SHP77 (cell line): ENCODE results near the gene WFDC2.

ENCODE experiments used
- DNase-seq, 2 experiments: peaks; one replicate each; lab custom pipeline; 2025; lab: John Stamatoyannopoulos, UW

Gene WFDC2, protein sequence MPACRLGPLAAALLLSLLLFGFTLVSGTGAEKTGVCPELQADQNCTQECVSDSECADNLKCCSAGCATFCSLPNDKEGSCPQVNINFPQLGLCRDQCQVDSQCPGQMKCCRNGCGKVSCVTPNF

DNA sequence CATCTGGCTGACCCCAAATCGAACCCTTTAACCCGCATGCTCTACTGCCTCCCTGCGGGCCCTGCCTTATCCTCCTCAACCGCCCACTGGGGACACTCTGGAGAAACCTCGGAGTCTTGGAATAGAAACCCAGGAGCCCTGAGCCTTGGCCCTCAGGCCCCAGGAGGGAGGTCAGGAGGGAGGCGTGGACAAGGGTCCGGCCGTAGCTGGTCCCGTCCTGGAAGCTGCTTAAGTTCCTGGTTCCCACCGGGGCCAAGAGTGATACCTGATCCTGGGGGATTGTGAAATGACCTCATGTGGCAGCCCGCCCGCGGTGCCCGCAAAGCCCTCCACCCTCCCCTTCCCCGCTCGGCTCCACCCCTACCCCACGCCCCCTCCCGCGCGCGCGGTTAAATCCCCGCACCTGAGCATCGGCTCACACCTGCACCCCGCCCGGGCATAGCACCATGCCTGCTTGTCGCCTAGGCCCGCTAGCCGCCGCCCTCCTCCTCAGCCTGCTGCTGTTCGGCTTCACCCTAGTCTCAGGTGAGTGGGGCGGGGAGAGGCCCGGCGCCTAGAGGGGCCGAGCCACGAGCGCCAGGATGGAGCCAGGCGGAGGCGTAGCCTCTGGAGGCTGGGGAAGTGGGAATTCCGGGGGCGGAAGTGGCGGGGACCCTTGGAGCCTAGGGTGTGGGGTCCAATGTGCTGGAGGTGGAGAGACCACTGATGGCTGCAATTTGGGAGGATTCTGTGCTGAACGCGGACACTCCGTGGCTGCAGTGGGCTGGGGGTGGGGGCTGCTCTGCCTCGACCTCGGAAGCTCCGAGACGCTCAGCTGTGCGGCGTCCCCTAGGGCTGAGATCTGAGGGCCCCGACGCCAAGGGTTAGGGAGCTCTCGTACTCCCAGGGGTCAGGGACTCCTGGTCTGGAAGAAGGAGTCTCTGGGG lies at the start of gene WFDC2:
WFDC2 (plus strand) TSS at position 418 of the 926 bp plus-strand sequence; CDS start at position 447, 29 bp downstream.
- DNase-seq: no peak

DNA sequence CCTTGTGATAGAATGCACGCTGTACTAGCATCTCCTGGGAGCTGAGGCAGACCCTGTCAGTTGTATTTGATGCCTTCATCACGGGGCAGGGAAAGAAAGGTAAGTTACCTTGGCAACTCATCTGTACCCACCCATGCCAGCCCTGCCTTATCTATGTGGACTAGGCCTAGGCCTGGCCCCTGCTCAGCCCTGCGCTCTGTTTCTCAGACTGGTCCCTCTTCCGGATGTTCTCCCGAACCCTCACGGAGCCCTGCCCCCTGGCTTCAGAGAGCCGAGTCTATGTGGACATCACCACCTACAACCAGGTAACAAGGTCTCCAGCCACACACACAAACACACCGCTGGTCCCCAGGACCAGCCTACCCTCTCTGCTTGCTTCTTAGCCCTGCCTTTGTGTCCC lies 49.4 kb upstream of the WFDC2 start:
- DNase-seq: no peak

DNA sequence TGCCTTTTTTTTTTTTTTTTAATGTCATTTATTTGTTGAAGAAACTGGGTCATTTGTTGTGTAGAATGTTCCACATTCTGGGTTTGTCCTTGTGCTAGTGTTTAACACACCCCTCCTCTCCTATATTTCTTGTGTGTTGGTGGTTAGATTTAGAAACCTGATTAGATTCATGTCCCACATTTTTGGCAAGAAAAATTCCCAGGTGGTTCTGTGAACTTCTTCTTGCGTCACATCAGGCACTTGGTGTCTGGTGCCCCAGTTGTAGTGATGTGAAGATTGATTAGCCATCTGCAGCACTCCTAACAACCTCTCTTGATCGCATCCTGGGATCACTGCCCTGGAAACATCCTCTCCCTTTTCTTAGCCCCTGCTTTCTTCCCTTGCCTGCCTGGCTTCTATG lies 45.9 kb upstream of the WFDC2 start:
- DNase-seq: no peak

DNA sequence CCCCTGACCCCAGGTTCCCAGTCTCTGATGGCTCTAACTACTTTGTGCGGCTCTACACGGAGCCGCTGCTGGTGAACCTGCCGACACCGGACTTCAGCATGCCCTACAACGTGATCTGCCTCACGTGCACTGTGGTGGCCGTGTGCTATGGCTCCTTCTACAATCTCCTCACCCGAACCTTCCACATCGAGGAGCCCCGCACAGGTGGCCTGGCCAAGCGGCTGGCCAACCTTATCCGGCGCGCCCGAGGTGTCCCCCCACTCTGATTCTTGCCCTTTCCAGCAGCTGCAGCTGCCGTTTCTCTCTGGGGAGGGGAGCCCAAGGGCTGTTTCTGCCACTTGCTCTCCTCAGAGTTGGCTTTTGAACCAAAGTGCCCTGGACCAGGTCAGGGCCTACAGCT lies 44.0 kb upstream of the WFDC2 start:
- no peak for DNase-seq

DNA sequence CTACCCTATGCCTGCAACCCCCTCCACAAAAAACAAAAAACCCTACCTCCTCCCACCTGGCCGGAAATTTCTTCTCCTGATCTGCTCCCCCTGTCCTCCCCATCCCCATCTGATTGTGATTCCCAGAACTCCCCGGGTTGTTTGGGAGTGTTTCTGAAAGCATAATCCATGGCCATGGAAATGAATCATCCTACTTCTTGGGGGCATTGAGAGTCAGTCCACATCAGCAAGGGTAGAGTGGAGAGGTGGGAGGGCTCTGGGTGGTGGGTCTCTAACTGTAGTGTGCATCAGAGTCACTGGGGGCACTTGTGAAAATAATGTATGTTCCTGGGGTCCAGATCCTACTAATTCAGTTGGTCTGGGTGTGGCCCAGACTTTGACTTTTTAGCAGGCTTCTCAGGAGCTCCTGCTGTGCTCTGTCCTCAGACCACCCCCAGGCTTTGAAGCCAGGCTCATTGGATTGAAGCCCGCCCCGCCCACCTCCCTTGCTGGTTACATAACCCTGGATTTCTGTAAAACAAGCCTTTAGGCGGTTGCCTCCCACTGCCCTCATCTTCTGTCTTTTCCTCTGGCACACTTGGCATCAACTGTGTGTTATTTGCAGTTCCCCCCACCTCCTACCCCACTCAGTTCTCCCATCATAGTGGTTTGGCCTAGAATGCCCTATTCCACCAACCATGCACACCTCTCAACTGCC lies 43.1 kb upstream of the WFDC2 start:
- no peak for DNase-seq

DNA sequence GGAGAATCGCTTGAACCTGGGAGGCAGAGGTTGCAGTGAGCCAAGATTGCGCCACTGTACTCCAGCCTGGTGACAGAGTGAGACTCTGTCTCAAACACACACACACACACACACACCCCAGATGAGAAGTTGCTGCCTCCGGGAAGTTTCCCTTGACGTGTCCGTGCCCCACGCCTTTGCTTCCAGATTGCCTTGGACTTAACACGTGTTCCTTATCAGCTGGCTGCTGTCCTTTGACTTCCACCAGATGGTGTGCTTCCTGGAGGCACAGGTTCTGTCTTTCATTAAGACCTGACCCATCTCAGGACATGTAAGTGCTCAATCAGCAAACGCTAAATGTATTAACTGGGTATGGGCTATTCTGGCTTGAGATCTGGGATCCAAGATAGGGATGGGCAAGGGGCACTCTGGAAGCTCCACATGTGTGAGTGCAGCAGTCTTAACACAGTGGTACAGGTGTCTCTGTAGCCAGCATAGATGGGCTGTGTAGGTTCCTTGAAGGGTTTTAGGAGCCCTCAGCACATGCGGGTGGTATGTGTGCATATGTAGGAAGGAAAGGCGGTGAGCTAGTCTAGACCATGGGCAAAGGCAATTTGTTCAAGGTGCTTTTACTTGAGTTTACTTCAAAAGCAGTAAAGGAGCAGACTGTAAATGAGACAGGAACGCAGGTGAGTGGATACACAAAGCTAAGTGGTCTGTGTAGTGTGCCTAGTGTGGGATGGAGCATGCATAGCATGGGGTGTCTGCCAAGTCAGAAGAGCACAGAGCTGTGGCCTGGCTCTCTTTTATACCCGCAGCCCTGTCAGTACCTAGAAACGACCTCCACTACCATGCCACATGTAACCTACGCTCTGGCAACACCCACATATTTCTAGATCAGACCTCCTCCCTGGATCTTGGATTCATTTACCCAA lies 42.1 kb upstream of the WFDC2 start:
- DNase-seq: no peak

DNA sequence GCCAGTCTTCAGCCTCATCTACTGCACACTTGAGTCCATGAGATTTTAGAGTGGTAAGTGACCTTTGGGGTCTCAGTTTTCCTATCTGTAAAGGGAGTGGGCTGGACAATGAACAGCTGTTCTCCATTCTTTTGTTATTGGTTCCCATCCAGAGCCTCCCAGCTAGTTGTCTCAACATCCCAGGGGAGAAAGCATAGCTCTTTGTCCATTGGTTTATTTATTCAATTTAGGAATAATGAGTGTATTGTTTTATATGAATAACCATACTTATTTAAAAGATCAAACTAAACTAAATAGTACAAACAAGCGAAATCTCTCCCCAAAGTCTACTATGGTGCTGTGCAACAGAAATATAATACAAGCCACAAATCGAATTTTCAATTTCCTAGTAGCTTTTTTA lies 39.9 kb upstream of the WFDC2 start:
- DNase-seq: no peak

DNA sequence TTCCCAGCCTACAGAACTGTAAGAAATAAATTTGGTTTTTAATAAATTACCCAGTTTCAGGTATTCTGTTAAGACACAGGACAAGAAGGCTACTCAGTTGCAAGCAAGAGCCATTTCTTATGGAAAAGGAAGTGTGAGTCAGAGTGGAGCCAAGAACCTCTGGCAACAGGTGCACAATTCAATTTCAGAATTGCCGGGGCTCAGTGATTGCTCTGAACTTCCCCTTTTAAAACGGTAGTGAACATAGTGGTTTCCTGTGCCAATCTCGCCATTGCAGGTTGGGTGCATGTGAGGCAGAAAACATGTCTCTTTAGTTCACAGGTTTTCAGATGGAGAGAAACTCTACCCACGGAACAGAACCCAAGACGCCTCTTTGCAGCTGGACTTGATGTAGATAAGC lies 37.3 kb upstream of the WFDC2 start:
- DNase-seq: no peak

DNA sequence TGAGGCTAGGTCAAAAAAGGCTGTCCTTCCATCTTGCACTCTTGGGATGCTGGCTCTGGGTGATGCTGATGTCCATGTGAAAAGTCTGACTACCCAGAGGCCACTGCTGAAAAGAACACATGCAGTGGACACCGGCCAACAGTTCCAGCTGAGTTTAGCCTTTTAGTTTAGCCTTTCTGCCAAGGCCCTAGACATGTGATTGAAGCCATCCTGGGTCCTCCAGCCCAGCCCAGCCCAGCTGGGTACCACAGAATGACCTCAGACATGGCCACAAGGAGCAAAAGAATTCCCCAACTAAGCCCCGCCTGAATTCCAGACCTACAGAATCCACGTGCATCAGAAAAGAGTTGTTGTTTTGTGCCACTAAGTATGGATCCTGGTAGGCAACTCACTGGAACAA lies 36.2 kb upstream of the WFDC2 start:
- DNase-seq: no peak

DNA sequence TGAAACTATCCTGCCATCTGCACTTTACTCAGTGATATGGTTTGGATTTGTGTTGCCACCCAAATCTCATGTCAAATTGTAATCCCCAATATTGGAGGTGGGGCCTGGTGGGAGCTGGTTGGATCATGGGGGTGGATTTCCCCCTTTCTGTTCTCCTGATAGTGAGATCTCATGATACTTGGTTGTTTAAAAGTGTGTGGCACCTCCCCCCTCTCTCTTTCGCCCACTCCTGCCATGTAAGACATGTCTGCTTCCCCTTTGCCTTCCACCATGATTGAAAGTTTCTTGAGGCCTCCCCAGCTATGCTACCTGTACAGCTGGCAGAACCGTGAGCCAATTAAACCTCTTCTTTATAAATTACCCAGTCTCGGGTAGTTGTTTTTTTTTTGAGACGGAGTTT lies 35.6 kb upstream of the WFDC2 start:
- DNase-seq: no peak

DNA sequence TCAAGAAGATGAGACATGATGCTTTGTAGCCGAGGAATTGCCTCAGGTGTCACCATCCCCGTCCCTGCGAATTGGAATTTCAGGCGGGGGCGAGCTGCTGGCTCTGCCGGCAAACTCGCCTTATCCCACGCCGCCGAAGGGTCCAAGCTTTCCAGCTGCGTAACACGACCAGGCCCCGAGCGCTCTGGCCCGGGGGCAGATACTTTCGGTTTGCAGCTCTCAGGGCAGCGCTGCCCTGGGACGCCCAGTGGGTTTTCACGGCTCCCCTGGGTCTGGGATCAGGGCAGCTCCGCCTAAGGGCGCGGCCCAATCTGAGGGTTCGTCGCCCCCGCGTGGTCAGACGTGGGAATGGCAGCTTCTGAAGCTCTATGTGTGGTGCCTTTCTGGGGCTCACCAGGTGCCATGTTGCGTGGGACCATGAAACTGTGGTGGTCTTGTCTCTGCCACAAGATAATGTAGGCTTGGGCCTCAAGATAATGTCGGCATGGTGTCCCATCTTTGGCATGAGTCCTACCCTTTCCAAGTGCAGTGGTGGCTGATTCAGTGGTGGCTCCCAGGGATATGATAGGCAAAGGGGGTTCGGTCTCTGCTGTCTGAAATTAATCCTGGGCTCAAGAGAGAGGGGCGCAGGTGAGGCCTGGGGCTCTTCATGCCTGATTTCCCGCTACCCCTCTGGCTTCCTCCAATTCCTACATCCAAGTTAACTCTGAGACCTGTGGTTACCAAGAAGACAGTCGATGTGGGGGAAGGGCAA lies 32.6 kb upstream of the WFDC2 start:
- peak; percentile 76 to 78 for DNase-seq

DNA sequence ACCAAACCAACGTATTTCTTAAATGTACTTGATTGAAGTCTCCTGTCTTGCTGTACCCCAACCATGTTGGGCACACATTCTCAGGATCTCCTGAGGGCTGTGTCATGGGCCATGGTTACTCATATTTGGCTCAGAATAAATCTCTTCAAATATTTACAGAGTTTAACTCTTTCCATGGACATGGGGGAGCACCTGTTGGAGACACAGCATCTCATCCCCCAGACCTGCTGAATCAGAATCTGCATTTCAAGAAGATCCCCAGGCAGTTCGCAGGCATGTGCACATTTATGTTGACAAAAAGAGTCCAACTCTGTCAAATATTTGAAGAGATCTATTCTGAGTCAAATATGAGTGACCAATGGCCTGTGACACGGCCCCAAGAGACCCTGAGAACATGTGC lies 29.1 kb upstream of the WFDC2 start:
- DNase-seq: no peak

DNA sequence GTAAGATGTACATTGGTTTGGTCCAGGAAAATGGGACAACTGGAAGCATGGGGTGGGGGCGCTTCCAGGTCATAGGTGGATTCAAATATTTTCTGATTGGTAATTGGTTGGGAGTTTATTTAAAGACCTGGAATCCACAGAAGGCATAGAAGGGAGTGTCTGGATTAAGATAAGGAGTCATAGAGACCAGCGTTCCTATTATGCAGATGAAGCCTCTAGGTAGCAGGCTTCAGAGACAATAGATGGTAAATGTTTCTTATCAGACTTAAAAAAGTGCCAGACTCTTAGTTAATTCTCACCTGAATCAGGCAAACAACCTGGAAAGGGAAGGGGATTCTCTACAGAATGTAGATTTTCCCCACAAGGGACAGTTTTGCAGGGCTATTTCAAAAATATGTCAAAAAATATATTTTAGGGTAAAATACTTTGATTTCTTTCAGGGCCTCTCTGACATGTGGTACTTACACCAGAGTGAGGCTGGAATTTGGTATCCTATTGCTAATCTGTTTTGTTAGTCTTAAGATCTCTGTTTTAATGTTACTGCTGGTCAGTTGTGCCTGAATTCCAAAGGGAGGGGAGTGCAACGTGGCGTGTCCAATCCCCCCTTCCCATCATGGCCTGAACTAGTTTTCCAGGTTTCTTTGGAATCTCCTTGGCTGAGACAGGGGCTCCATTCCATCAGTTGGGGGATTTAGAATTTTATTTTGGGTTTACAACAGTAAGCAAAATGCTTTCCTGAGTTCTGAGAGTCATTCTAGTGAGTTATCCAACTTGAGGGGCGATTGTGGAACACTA lies 28.5 kb upstream of the WFDC2 start:
- no peak for DNase-seq

DNA sequence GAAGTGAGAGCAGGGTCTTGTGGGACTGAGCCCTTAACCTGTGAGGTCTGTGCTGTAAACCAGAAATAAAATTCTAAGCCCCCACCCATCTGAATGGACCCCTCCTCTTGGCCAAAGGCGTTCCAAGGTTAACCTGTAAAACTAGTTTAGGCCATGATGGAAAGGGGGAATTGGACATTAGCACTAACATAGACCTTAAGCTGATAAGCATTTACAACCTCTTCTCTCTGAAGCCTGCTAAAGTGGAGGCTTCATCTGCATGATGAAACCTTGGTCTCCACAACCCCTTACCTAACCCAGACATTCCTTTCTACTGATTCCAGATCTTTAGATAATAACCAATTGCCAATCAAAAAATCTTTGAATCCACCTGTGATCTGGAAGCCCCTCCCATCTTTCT lies 27.8 kb upstream of the WFDC2 start:
- no peak for DNase-seq

DNA sequence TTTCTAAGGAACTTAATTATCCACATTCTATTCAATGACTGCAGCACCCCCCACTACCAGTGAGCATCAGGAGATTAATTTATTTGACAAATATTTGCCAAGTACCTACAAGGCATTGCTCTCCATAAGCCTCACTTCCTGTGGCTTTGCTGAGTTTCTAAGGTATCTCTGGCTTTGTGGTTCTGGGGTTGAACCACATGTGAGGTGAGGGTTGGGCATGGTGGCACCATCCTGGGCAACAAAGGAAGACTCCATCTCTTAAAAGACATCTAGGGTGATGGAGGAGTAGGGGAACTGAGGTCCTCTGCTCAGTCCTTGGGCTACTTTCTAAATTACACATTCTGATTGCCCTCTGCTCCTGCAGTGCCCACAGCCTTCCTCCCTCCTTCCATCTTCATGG lies 25.5 kb upstream of the WFDC2 start:
- no peak for DNase-seq

DNA sequence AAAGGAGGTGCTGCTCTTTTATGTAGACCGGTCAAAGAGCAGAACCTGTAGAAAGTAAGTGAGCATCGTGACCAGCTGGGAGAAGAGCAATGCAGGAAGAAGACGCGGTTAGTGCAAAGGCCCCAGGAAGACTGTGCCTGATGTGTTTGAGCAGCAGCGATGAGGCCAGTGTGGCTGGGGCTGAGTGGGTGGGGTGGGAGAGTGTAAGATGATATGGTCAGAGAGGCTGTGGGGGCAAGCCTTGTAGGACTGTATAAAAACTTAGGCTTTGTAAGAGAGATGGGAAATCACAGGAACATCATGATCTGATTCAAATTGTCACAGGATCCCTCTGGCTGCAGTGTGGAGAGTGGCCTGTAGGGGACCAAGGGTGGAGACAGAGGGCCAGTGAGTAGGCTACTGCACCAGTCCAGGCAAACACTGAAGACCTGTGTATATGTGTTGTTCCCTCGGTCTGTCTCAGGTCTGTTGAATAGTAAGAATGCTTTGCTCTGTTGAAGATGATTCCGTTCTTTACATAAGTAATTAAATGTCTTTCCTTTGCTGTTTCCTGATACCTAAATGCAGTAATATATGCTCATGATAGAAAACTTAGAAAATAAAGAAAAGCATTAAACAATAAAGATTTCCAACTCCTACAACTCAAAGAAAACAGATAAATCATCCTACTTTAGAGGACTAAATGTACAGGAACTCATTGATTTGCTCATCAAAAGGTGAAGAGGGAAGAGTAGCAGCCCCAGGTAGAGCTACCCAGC lies 23.6 kb upstream of the WFDC2 start:
- peak; percentile 35 to 52 for DNase-seq

DNA sequence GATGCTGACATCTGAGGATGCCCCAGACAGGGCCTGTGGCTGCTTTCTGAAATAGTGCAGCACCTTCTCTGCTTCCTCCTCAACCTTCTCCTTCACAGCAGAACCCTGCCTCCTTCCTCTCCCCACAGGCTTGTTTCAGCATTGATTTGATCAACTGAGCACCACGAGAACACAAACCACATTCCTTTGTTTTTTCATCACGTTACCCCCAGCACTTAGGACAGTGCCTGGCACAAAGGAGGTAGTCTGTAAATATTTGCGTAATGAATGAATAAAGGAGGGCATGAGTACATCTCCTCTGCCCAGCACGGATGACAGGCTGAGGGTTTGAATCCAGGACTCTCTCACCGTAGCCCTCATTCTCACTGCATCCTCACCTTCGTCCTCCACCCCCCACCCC lies 21.3 kb upstream of the WFDC2 start:
- no peak for DNase-seq

DNA sequence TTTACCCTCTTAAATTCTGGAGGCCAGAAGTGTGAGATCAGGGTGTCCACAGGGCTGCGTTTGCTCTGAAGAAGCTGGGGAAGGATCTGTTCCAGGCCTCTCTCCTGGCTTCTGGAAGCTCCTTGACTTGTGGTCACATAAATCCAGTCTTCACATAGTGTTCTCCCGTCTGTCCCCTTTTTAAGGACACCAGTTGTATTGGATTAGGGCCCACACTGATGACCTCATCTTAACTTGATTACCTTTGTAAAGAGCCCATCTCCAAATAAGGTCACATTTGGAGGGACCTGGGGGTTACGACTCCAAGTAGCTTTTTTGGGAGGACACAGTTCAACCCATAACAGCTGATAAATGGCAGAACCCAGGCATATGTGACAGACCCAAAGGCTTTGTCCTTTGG lies 20.0 kb upstream of the WFDC2 start:
- DNase-seq: no peak

DNA sequence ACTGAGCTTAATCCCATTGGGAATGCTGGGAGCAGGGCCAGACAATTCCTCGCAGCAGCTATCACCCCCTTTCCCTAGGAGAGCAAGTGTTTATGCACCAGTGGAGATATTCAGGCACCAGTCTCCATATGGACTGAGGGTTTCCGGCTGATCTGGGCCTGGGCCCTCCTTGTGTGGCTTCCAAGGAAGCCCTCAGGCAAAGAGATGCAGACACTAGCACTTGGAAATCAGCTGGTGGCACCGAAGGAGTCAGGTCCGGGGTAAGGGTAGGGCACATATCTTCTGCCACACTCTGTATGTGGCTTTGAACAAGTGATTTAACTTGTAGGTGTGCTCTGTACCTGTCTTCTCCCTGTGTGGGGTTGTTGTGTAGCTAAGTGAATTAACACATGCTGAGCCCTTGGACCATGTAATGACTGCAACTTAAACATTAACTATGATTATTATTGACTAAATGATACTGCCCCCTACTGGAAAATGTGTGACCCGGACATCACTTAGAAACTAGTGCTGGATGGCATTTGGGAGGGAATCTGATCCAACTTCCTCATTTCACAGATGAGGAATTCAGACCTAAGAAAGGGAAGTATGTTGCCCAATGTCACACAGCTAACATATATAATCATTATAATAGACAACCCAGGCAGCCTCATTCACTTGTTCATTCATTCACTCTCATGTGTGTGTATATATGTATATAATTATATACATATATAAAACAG lies 19.3 kb upstream of the WFDC2 start:
- peak; percentile 28 to 53 for DNase-seq
